ENCODE results near the gene PAQR4.

PAQR4 gene

DNA sequence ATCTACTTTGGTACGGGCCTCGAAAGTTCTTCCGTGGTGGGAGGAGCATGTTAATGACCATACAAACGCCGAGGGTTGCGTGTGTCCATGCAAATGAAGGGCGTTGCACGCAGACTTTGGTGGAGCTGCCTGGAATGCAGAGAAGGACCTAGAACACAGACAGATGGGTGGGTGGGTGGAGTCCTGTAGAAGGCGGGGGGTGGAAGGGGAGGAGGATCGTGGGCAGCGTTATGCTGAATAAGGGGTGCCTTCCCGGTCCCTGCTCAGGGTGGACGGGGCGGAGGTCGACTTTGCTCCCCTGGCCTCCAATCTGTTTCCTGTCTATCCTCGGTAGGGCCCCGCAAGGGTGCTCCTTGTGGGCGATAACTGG, 795 bp upstream of the PAQR4 start:
- TF ChIP-seq SNAI2 (CRISPR knock-in tag; IDR thresholded peaks at IDR 0.05) (no peak), PATZ1 (CRISPR knock-in tag; IDR thresholded peaks at IDR 0.05; ENCODE audit: borderline replicate concordance) (no peak), GLIS3 (CRISPR knock-in tag; IDR thresholded peaks at IDR 0.05) (no peak), ESRRG (CRISPR knock-in tag; IDR thresholded peaks at IDR 0.05) (no peak), ARNTL (CRISPR knock-in tag; IDR thresholded peaks at IDR 0.05; ENCODE audit: borderline replicate concordance, low read depth) (no peak), TOX (CRISPR knock-in tag; IDR thresholded peaks at IDR 0.05; ENCODE audit: borderline replicate concordance) (no peak), ZNF565 (CRISPR knock-in tag; conservative IDR thresholded peaks at IDR 0.05; ENCODE audit: low read depth) (no peak), ZNF8 (CRISPR knock-in tag; IDR thresholded peaks at IDR 0.05) (no peak), ZC3H10 (CRISPR knock-in tag; IDR thresholded peaks at IDR 0.05) (no peak), ZFP3 (CRISPR knock-in tag; IDR thresholded peaks at IDR 0.05) (no peak), RARB (CRISPR knock-in tag; IDR thresholded peaks at IDR 0.05) (no peak), CSDC2 (CRISPR knock-in tag; IDR thresholded peaks at IDR 0.05) (no peak), TSHZ2 (CRISPR knock-in tag; IDR thresholded peaks at IDR 0.05) (no peak), ISL1 (CRISPR knock-in tag; IDR thresholded peaks at IDR 0.05) (no peak), POU6F1 (CRISPR knock-in tag; IDR thresholded peaks at IDR 0.05; ENCODE audit: borderline replicate concordance, low read depth) (no peak)
- TF ChIP-seq, protein P1, sequence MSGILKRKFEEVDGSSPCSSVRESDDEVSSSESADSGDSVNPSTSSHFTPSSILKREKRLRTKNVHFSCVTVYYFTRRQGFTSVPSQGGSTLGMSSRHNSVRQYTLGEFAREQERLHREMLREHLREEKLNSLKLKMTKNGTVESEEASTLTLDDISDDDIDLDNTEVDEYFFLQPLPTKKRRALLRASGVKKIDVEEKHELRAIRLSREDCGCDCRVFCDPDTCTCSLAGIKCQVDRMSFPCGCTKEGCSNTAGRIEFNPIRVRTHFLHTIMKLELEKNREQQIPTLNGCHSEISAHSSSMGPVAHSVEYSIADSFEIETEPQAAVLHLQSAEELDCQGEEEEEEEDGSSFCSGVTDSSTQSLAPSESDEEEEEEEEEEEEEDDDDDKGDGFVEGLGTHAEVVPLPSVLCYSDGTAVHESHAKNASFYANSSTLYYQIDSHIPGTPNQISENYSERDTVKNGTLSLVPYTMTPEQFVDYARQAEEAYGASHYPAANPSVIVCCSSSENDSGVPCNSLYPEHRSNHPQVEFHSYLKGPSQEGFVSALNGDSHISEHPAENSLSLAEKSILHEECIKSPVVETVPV (CRISPR knock-in tag; IDR thresholded peaks at IDR 0.05) = no peak
- ATAC-seq = no peak

GRCh38 chr16:2969545-2970521, 685 bp downstream of the PAQR4 start:
- TF ChIP-seq ESRRG (CRISPR knock-in tag; IDR thresholded peaks at IDR 0.05) = no peak
- TF ChIP-seq, protein P2, sequence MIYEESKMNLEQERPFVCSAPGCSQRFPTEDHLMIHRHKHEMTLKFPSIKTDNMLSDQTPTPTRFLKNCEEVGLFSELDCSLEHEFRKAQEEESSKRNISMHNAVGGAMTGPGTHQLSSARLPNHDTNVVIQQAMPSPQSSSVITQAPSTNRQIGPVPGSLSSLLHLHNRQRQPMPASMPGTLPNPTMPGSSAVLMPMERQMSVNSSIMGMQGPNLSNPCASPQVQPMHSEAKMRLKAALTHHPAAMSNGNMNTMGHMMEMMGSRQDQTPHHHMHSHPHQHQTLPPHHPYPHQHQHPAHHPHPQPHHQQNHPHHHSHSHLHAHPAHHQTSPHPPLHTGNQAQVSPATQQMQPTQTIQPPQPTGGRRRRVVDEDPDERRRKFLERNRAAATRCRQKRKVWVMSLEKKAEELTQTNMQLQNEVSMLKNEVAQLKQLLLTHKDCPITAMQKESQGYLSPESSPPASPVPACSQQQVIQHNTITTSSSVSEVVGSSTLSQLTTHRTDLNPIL (CRISPR knock-in tag; IDR thresholded peaks at IDR 0.05; ENCODE audit: low read depth) = no peak
- peak; percentile 49; the same call in 1 of the 2 replicates for TF ChIP-seq PATZ1 (CRISPR knock-in tag; IDR thresholded peaks at IDR 0.05; ENCODE audit: borderline replicate concordance)

GRCh38 chr16:2970563-2970962, 1.4 kb downstream of the PAQR4 start:
- ATAC-seq = no peak
- TF ChIP-seq OSR1 (CRISPR knock-in tag; IDR thresholded peaks at IDR 0.05) = no peak
- no peak for TF ChIP-seq TCF4 (CRISPR knock-in tag; IDR thresholded peaks at IDR 0.05; ENCODE audit: borderline replicate concordance)
- no peak for TF ChIP-seq POU6F1 (CRISPR knock-in tag; IDR thresholded peaks at IDR 0.05; ENCODE audit: borderline replicate concordance, low read depth)
- no peak for TF ChIP-seq TOX (CRISPR knock-in tag; IDR thresholded peaks at IDR 0.05; ENCODE audit: borderline replicate concordance)
- TF ChIP-seq, protein P2 (CRISPR knock-in tag; IDR thresholded peaks at IDR 0.05; ENCODE audit: low read depth) = no peak
- TF ChIP-seq ARNTL (CRISPR knock-in tag; IDR thresholded peaks at IDR 0.05; ENCODE audit: borderline replicate concordance, low read depth) = no peak
- no peak for TF ChIP-seq SNAI2 (CRISPR knock-in tag; IDR thresholded peaks at IDR 0.05)
- TF ChIP-seq ZFP30 (CRISPR knock-in tag; IDR thresholded peaks at IDR 0.05) = no peak
- TF ChIP-seq ZFP3 (CRISPR knock-in tag; IDR thresholded peaks at IDR 0.05) = no peak
- TF ChIP-seq BACH2 (CRISPR knock-in tag; IDR thresholded peaks at IDR 0.05; ENCODE audit: borderline replicate concordance) = no peak
- TF ChIP-seq CSDC2 (CRISPR knock-in tag; IDR thresholded peaks at IDR 0.05) = no peak

More at GRCh38 chr16:2969545-2970521, 685 bp downstream of the PAQR4 start:
- ATAC-seq = peak; percentile 63
